Measurements from ENCODE around the gene OPN1MW3. TPM values are rescaled to one million over a fixed set of nuclear protein-coding genes. Genes with fewer than 3 reads are reported as not detected.
A peak's percentile ranks its signal among the peaks of the same experiment; 100 is the strongest.
"Not testable (repeated sequence)": the region's sequence is repeated elsewhere in the genome, so short reads cannot be mapped to it uniquely, and the experiment has no call there.

The OPN1MW3 gene
- total RNA-seq, 1 donor from 2014 or later: not detected

DNA sequence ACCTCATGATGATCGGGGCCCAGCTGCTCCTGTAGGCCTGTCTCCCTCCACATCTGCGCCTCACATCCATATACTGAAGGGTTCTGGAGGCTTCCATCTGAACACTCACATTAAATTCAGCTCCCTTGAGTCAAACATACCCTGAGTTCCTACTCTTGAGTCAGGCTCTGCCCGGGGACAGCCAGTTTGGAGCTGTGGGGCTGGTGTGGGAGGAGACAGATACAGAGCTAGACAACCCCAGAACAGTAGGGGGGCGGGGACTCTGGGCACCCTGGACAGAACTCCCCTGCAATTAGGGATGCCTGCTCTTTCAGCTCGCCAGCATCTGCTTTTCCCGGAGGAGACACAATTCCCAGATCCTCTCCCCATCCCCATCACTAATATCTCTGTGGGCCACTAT lies 5.7 kb downstream of the OPN1MW3 start:
- DNase-seq; H3K9me3 ChIP-seq; intact Hi-C loops (cut with DNase I); H3K4me3 ChIP-seq; H3K4me1 ChIP-seq; H3K36me3 ChIP-seq; ATAC-seq; H3K27me3 ChIP-seq; H3K27ac ChIP-seq: not testable (repeated sequence)

DNA sequence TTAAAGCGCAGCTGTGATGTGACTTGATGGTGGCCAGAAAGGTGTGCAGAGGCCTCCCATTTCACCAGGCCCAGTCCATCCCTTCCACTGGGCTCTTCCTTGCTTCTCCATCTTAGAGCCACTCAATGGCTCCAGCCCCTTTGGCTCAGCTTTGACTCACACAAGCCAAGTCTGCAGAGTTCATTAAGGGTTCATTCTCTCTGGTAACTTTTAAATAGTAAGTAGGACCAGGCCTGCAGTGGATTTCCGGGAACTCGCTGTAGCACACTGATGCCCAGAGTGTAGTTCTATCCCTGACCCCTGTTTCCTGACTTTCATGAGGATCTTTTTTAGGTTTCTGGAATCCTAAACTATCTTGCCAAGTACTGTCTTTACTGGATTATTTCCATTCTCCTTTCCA lies 11.9 kb downstream of the OPN1MW3 start:
- ATAC-seq; H3K9me3 ChIP-seq; intact Hi-C loops (cut with DNase I); DNase-seq; H3K27me3 ChIP-seq; H3K4me3 ChIP-seq; H3K36me3 ChIP-seq; H3K27ac ChIP-seq; H3K4me1 ChIP-seq: not testable (repeated sequence)

DNA sequence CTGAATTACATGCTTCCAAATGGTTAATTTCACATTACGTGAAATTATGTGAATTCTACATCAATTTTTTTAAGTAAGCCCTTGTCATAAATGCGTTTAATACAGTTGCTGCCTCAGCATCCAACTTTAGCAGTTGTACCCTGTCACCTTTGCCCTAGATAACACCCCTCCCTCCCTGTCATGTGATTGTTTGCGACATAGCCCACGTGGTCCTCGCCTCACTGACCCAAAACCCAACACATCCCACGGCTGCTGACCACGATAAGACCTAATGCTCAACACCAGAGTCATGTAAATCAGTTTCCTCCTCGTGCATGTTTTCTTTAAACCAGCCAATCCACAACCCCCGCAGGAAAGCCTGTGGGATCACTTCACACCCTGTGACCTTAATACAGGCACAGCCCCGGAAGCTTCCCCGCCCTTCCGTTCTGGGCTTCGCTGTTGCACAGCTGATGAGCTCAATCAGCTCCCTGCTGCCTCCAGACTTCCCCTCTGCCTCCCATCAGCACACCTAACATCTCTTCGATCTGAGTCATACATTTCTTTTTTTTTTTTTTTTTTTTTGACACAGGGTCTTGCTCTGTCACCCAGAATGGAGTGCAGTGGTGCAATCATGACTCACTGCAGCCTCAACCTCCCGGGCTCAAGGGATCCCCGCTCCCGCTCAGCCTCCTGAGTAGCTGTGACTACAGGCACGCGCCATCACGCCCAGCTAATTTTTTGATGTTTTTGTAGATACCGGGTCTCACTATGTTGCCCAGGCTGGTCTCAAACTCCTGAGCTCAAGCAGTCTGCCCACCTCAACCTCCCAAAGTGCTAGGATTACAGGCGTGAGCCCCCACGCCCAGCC lies 27.3 kb downstream of the OPN1MW3 start:
- ATAC-seq: peak; percentile 97
- H3K9me3 ChIP-seq; H3K36me3 ChIP-seq; H3K4me1 ChIP-seq; H3K27ac ChIP-seq; DNase-seq; H3K27me3 ChIP-seq; H3K4me3 ChIP-seq; intact Hi-C loops (cut with DNase I): not testable (repeated sequence)

DNA sequence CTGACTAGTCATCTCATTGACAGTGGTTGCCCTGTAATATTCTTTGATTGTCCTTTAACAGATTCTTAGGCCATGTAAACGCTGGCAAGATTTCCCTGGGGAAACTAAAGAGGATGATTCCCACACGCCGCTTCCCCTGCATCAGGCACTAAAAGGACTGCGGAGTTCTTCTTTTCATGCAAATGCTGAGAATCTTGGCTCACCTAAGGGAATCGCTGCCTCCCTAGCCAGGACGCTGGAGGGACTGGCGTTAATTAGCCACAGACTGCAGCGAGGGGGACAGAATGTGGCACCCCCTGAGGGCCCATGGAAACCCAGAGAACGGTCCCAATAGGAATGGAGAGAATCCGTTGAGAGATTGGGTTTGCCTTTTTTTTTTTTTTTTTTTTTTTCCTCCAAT lies 29.0 kb downstream of the OPN1MW3 start:
- ATAC-seq; DNase-seq; H3K27me3 ChIP-seq; intact Hi-C loops (cut with DNase I); H3K9me3 ChIP-seq; H3K27ac ChIP-seq; H3K36me3 ChIP-seq; H3K4me1 ChIP-seq; H3K4me3 ChIP-seq: not testable (repeated sequence)

DNA sequence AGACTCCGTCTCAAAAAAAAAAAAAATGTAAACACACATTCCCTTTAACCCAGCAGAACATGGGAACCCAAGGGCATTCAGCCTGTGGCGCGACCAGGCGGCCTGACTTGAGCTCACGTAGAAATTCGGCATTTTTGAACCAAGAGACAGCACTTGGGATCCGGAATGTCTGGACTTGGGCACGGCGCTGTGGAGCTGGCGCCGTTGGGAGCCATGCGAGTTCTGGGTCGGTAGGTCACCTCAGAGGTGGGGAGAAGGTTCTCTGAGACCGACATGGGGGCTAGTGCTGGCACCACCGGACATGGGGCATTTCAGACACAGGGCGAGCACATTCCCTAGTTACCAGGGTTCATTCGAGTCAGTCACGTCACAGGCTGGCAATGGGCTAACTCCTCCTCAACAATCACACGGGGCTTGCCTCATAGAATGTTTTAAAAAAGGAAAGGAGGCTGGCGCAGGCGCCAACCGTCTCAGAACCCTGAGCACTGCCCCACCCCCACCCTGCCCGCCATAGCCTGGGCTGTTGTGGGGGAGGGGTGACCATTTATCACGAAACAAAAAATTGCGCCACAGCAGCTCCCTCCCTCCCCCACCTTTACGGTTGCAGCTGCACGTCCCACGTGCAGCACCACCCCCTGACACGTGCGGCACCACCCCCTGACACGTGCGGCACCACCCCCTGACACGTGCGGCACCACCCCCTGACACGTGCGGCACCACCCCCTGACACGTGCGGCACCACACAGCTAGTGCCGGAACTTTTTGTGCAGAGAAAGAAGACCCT lies 37.6 kb downstream of the OPN1MW3 start, which contains the start of gene TEX28:
TSS of gene TEX28 (minus strand) at position 334 of the 784 bp plus-strand sequence. CDS start 3,007 bp downstream, outside the sequence.
- ATAC-seq: no peak
- Histone ChIP-seq H3K9me3 (no peaks in the 10 kb centered on the region), H3K4me1 (no peaks in the 10 kb centered on the region), H3K4me3 (no peak within 1 kb of the TSS), H3K27me3 (no peaks in the 10 kb centered on the region), H3K36me3 (no peaks in the 10 kb centered on the region), H3K27ac (no peak within 1 kb of the TSS)
- intact Hi-C loops (cut with DNase I): no loop called here
- DNase-seq: no peak
- TF ChIP-seq, protein P1, sequence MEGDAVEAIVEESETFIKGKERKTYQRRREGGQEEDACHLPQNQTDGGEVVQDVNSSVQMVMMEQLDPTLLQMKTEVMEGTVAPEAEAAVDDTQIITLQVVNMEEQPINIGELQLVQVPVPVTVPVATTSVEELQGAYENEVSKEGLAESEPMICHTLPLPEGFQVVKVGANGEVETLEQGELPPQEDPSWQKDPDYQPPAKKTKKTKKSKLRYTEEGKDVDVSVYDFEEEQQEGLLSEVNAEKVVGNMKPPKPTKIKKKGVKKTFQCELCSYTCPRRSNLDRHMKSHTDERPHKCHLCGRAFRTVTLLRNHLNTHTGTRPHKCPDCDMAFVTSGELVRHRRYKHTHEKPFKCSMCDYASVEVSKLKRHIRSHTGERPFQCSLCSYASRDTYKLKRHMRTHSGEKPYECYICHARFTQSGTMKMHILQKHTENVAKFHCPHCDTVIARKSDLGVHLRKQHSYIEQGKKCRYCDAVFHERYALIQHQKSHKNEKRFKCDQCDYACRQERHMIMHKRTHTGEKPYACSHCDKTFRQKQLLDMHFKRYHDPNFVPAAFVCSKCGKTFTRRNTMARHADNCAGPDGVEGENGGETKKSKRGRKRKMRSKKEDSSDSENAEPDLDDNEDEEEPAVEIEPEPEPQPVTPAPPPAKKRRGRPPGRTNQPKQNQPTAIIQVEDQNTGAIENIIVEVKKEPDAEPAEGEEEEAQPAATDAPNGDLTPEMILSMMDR (IDR thresholded peaks at IDR 0.05): no peak

DNA sequence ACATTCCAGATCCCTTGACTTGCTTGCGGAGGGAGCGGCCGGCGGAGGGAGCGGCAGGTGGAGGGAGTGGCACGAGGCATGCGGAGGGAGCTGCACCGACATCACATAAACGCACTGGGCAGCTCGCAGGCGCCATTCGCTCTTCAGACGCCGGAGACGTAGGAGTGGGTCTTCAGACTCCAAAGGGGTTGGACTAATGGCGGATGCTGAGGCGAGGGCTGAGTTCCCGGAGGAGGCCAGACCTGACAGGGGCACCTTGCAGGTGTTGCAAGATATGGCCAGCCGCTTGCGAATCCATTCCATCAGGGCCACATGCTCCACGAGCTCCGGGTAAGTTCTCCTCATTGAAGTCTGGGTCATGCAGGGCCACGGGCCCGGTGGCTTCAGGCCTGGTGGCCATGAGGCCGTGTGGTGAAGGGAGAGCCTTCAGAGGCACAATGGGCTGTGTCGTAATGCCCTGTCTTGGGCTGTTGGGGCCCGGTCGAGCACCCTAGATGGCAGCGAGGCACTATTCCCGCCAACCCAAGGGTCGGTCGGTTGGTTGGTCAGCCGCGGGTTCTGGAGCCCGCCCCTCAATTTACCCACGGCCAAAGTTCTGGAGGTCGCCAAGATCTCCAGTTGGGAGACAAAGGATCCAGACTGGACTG lies 38.4 kb downstream of the OPN1MW3 start, which contains the start of gene TKTL1:
TSS of gene TKTL1 (plus strand) at position 132 of the 647 bp plus-strand sequence. CDS start at position 197, 65 bp downstream.
- no peaks in the 10 kb centered on the region for H3K36me3 ChIP-seq
- no peak within 1 kb of the TSS for H3K4me3 ChIP-seq
- H3K9me3 ChIP-seq: no peaks in the 10 kb centered on the region
- intact Hi-C loops (cut with DNase I): no loop called here
- DNase-seq (no peak), ATAC-seq (no peak)
- no peak within 1 kb of the TSS for H3K27ac ChIP-seq
- no peaks in the 10 kb centered on the region for H3K27me3 ChIP-seq
- TF ChIP-seq, protein P1 (IDR thresholded peaks at IDR 0.05): no peak
- H3K4me1 ChIP-seq: no peaks in the 10 kb centered on the region

DNA sequence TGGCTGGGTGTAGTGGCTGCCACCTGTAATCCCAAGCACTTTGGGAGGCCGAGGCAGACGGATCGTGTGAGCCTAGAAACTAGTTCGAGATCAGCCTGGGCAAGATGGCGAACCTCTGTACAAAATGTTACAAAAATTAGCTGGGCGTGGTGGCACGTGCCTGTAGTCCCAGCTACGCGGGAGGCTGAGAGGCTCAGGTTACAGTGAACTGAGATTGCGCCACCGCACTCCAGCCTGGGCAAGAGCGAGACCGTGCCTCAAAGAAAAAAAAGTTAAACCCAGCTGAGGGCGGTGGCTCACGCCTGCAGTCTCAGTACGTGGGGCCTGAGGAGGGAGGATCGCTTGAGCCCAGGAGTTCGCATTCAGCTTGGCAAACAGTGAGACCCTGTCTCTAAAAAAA lies 39.3 kb downstream of the OPN1MW3 start:
- Histone ChIP-seq H3K4me3 (no peak overlapping the region), H3K27me3 (no peaks in the 10 kb centered on the region), H3K36me3 (no peaks in the 10 kb centered on the region), H3K27ac (no peak overlapping the region), H3K9me3 (no peaks in the 10 kb centered on the region), H3K4me1 (no peaks in the 10 kb centered on the region)
- ATAC-seq (no peak), DNase-seq (no peak)
- TF ChIP-seq, protein P1 (IDR thresholded peaks at IDR 0.05): no peak
- intact Hi-C loops (cut with DNase I): no loop called here
